Spleen (tissue), 7 donors: ENCODE measurements around the gene CTNNA1.

Experiments
- CTCF ChIP-seq, 11 experiments: fragments of 200-600 bp in 7 of 11; fragments of 450-650 bp in 4 of 11; sonication (generic) in 4 of 11; IDR thresholded peaks in 8 of 11; conservative IDR thresholded peaks in 3 of 11; 1 replicate in 7 of 11; 2 replicates in 4 of 11; pipeline versions ENCODE4 v1.4.0 to v1.8.0; 2016 to 2021; ENCODE audit warnings: antibody characterized with exemption in 11 of 11, inconsistent platforms in 4 of 11, mild to moderate bottlenecking in 1 of 11
- POLR2A ChIP-seq, 3 donors: fragments of 450-650 bp; IDR thresholded peaks; one replicate each; pipeline ENCODE4 v1.5.1; 2017; ENCODE audit warnings: antibody characterized with exemption in 3 of 3, mild to moderate bottlenecking in 1 of 3
- POLR2AphosphoS5 ChIP-seq, 3 donors: sonication (generic); formaldehyde crosslinking; IDR thresholded peaks; one replicate each; pipeline ENCODE4 v1.5.1; 2017; ENCODE audit warnings: antibody characterized with exemption in 3 of 3
- donor health status: DM: no; HTN: no; CAD: no; lungs with moderate emphysema.
- donor health status: DM: no; HTN: no; CAD: no.
- donor health status: DM: no; HTN: no; CAD: no.

GRCh38 chr5:138909734-138910133, 156.5 kb downstream of the CTNNA1 start:
- TF ChIP-seq CTCF (IDR thresholded peaks at IDR 0.05 in 8 of 11, conservative IDR thresholded peaks at IDR 0.05 in 3 of 11) (no peak), POLR2A (IDR thresholded peaks at IDR 0.05) (no peak), POLR2AphosphoS5 (IDR thresholded peaks at IDR 0.05) (no peak)
